ENCODE data around the gene RXRB.

RXRB gene

GRCh38 chr6:33212857-33213165 is 12.3 kb upstream of the RXRB start:
- Histone ChIP-seq H3K4me1 (ENCODE audit: control insufficient read depth, insufficient read depth, low read length) (peaks cover 8% of the 10 kb centered on the region), H3K4me3 (ENCODE audit: low read depth, low read length) (peak overlapping the region; percentile 38), H3K36me3 (ENCODE audit: control insufficient read depth in 2 of 2, insufficient read depth in 1 of 2, low read length in 2 of 2) (peaks cover 11 to 26% of the 10 kb centered on the region in 2 experiments; a peak in 2 of 3 replicates), H3K27ac (ENCODE audit: extremely low read depth, low read depth, low read length) (no peak overlapping the region), H3K9me3 (ENCODE audit: control insufficient read depth, insufficient read depth, low read depth, low read length) (no peaks in the 10 kb centered on the region)
- CTCF ChIA-PET, result interaction anchor here (0.6 to 1.5 kb wide), 3 partner anchors 27 to 212 kb away, joined by 3 to 5 read pairs (median 4); no protein-coding TSS in a partner anchor
- POLR2A ChIA-PET, result interaction anchor here (0.9 to 2.0 kb wide), 5 partner anchors 14 to 241 kb away, joined by 3 to 10 read pairs (median 4); partner anchors contain the start of gene B3GALT4
- TF ChIP-seq PRDM2 (tag by site-specific recombination; IDR thresholded peaks at IDR 0.05; ENCODE audit: borderline replicate concordance) (no peak), ZNF660 (tag by site-specific recombination; IDR thresholded peaks at IDR 0.05) (no peak), SP7 (tag by site-specific recombination; IDR thresholded peaks at IDR 0.05) (no peak), PRDM1 (tag by site-specific recombination; IDR thresholded peaks at IDR 0.05) (peak; percentile 76), ZNF513 (tag by site-specific recombination; IDR thresholded peaks at IDR 0.05) (no peak), BCL11A (tag by site-specific recombination; IDR thresholded peaks at IDR 0.05; ENCODE audit: low read depth) (no peak)

DNA sequence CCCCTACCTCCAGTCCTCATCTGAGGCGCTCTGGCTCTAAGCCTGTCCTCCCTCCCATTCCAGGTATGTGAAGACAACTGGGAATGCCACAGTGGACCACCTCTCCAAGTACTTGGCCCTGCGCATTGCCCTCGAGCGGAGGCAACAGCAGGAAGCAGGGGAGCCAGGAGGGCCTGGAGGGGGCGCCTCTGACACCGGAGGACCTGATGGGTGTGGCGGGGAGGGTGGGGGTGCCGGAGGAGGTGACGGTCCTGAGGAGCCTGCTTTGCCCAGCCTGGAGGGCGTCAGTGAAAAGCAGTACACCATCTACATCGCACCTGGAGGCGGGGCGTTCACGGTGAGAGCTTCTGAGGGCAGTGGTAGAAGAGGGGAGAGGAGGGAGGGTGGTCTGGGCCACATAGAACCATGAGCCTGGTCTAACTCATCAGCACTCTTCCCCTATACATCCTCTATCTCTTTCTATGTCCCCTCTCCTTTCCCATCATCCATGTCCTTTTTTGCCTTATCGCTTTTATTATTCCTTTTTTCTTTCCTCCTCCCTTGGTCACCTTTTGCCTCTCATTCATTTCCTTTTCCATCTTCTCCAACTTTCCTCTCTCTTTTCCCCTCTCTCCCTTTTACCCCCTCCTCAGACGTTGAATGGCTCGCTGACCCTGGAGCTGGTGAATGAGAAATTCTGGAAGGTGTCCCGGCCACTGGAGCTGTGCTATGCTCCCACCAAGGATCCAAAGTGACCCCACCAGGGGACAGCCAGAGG is 11.4 kb upstream of the RXRB start:
- TF ChIP-seq ZNF366 (tag by site-specific recombination; conservative IDR thresholded peaks at IDR 0.05) (peak; percentile 55; the same call in 1 of the 2 replicates), ZNF768 (tag by site-specific recombination; IDR thresholded peaks at IDR 0.05) (no peak), KLF9 (tag by site-specific recombination; IDR thresholded peaks at IDR 0.05; ENCODE audit: low read depth) (0 out of 2 replicates have a peak, but pooled peaks have one; percentile 19), PRDM1 (tag by site-specific recombination; IDR thresholded peaks at IDR 0.05) (peak; percentile 95), BCL11A (tag by site-specific recombination; IDR thresholded peaks at IDR 0.05; ENCODE audit: low read depth) (no peak), KLF1 (tag by site-specific recombination; IDR thresholded peaks at IDR 0.05) (peak; percentile 28), ZFP37 (tag by site-specific recombination; IDR thresholded peaks at IDR 0.05) (no peak), ZBTB48 (tag by site-specific recombination; IDR thresholded peaks at IDR 0.05) (no peak), ZNF791 (tag by site-specific recombination; IDR thresholded peaks at IDR 0.05) (no peak), TSHZ1 (tag by site-specific recombination; IDR thresholded peaks at IDR 0.05; ENCODE audit: borderline replicate concordance) (no peak)
- TF ChIP-seq, protein P1, sequence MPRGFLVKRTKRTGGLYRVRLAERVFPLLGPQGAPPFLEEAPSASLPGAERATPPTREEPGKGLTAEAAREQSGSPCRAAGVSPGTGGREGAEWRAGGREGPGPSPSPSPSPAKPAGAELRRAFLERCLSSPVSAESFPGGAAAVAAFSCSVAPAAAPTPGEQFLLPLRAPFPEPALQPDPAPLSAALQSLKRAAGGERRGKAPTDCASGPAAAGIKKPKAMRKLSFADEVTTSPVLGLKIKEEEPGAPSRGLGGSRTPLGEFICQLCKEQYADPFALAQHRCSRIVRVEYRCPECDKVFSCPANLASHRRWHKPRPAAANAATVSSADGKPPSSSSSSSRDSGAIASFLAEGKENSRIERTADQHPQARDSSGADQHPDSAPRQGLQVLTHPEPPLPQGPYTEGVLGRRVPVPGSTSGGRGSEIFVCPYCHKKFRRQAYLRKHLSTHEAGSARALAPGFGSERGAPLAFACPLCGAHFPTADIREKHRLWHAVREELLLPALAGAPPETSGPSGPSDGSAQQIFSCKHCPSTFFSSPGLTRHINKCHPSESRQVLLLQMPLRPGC (tag by site-specific recombination; IDR thresholded peaks at IDR 0.05), result no peak
- peaks cover 11% of the 10 kb centered on the region for H3K4me1 ChIP-seq (ENCODE audit: control insufficient read depth, insufficient read depth, low read length)
- H3K36me3 ChIP-seq (ENCODE audit: control insufficient read depth in 2 of 2, insufficient read depth in 1 of 2, low read length in 2 of 2), result peaks cover 11 to 26% of the 10 kb centered on the region in 2 experiments; a peak in 2 of 3 replicates
- ChIA-PET POLR2A (interaction anchor here (0.9 to 2.0 kb wide), 4 partner anchors 15 to 65 kb away, joined by 3 to 10 read pairs (median 4); partner anchors contain the start of gene B3GALT4), CTCF (interaction anchor here (0.6 to 3.9 kb wide), 3 partner anchors 36 to 118 kb away, joined by 3 to 30 read pairs (median 5); no protein-coding TSS in a partner anchor)
- no peak overlapping the region for H3K27ac ChIP-seq (ENCODE audit: extremely low read depth, low read depth, low read length)
- H3K9me3 ChIP-seq (ENCODE audit: control insufficient read depth, insufficient read depth, low read depth, low read length), result no peaks in the 10 kb centered on the region
- no peak overlapping the region for H3K4me3 ChIP-seq (ENCODE audit: low read depth, low read length)
